Uterus (tissue), 2 donors: ENCODE results near the gene PRDM9.

Source experiments
- CTCF ChIP-seq, 4 experiments: fragments of 200-600 bp in 2 of 4; fragments of 450-650 bp in 2 of 4; sonication (generic) in 2 of 4; IDR thresholded peaks; one replicate each; pipeline ENCODE4 v1.5.1; 2016 to 2019; ENCODE audit warnings: antibody characterized with exemption in 4 of 4, mild to moderate bottlenecking in 2 of 4, moderate library complexity in 1 of 4
- POLR2A ChIP-seq, 2 donors: fragments of 450-650 bp; IDR thresholded peaks; one replicate each; pipeline ENCODE4 v1.6.1; 2016; ENCODE audit warnings: antibody characterized with exemption in 2 of 2, mild to moderate bottlenecking in 1 of 2, moderate library complexity in 1 of 2

DNA sequence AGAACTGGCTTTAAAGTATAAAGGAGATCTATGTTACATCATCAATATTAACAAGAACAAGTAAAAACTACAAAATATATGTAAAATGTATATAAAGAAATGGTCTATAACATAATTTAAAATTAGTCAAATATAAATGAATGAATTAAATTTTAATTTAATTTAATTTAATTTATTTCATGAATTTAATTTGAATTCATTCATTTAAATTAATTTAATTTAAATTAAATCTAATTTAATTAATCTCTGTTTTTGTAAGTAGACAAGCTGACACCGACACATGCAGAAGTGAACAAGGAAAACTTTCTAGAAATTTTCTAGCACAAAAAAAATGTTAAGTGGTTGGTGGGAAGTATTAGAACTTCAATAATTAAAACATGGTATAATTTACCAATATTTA lies 10.8 kb upstream of the PRDM9 start:
- TF ChIP-seq CTCF (IDR thresholded peaks at IDR 0.05) (no peak), POLR2A (IDR thresholded peaks at IDR 0.05) (no peak)
